Measurements from ENCODE around the gene CADM1. TPM values are rescaled to one million over a fixed set of nuclear protein-coding genes. Genes with fewer than 3 reads are reported as not detected.

The CADM1 gene
- total and polyA plus RNA-seq, 10 donors, result 1.4 to 18.8 (median 10.4) TPM

- DNase-seq, result no peak
- Histone ChIP-seq H3K4me3 (no peak overlapping the region), H3K4me1 (peaks cover 0 to 3% (median 0%) of the 10 kb centered on the region in 6 donors), H3K9me3 (no peaks in the 10 kb centered on the region), H3K27me3 (replicated peaks in 1 of 7) (no peaks in the 10 kb centered on the region), H3K27ac (peak overlapping the region in 1 of 8 donors; percentile 1), H3K36me3 (no peaks in the 10 kb centered on the region)
- TF ChIP-seq CTCF (IDR thresholded peaks at IDR 0.05 in 8 of 11, conservative IDR thresholded peaks at IDR 0.05 in 3 of 11), result no peak
- no peak for TF ChIP-seq POLR2A (IDR thresholded peaks at IDR 0.05)
- TF ChIP-seq POLR2AphosphoS5 (IDR thresholded peaks at IDR 0.05), result no peak
- WGBS, 5 donors, result 78 to 88% (median 86%) methylated on average over 6 of the region's 6 CpGs
- intact Hi-C loops (cut with DNase I; ENCODE audit: low total_unique reads), result no loop called here
Observed at GRCh38 chr11:115220423-115220822, 283.8 kb downstream of the CADM1 start.

GRCh38 chr11:115219376-115219775, 284.8 kb downstream of the CADM1 start:
- 46 to 59% (median 52%) methylated on average over 3 of the region's 3 CpGs for WGBS, 5 donors
- Histone ChIP-seq H3K9me3 (no peaks in the 10 kb centered on the region), H3K27me3 (replicated peaks in 1 of 7) (no peaks in the 10 kb centered on the region), H3K27ac (no peak overlapping the region), H3K36me3 (no peaks in the 10 kb centered on the region), H3K4me1 (peaks cover 0 to 3% (median 0%) of the 10 kb centered on the region in 6 donors), H3K4me3 (no peak overlapping the region)
- intact Hi-C loops (cut with DNase I; ENCODE audit: low total_unique reads), result no loop called here
- TF ChIP-seq CTCF (IDR thresholded peaks at IDR 0.05 in 8 of 11, conservative IDR thresholded peaks at IDR 0.05 in 3 of 11) (no peak), POLR2AphosphoS5 (IDR thresholded peaks at IDR 0.05) (no peak), POLR2A (IDR thresholded peaks at IDR 0.05) (no peak)
- no peak for DNase-seq

GRCh38 chr11:115217726-115218311, 286.4 kb downstream of the CADM1 start:
- no peak for DNase-seq
- no peak overlapping the region for H3K4me3 ChIP-seq
- no peaks in the 10 kb centered on the region for H3K4me1 ChIP-seq
- intact Hi-C loops (cut with DNase I; ENCODE audit: low total_unique reads), result no loop called here
- 76 to 84% (median 80%) methylated on average over 8 of the region's 8 CpGs for WGBS, 5 donors
- H3K27ac ChIP-seq, result no peak overlapping the region
- no peaks in the 10 kb centered on the region for H3K36me3 ChIP-seq
- H3K27me3 ChIP-seq (replicated peaks in 1 of 7), result no peaks in the 10 kb centered on the region
- TF ChIP-seq POLR2AphosphoS5 (IDR thresholded peaks at IDR 0.05) (no peak), CTCF (IDR thresholded peaks at IDR 0.05 in 8 of 11, conservative IDR thresholded peaks at IDR 0.05 in 3 of 11) (no peak), POLR2A (IDR thresholded peaks at IDR 0.05) (no peak)
- no peaks in the 10 kb centered on the region for H3K9me3 ChIP-seq

- DNase-seq, result no peak
- Histone ChIP-seq H3K4me3 (no peak overlapping the region), H3K36me3 (no peaks in the 10 kb centered on the region), H3K27ac (no peak overlapping the region), H3K4me1 (no peaks in the 10 kb centered on the region), H3K27me3 (replicated peaks in 1 of 7) (no peaks in the 10 kb centered on the region), H3K9me3 (no peaks in the 10 kb centered on the region)
- WGBS, 5 donors, result 78 to 85% (median 83%) methylated on average over 11 of the region's 11 CpGs
- TF ChIP-seq POLR2AphosphoS5 (IDR thresholded peaks at IDR 0.05) (no peak), CTCF (IDR thresholded peaks at IDR 0.05 in 8 of 11, conservative IDR thresholded peaks at IDR 0.05 in 3 of 11) (no peak), POLR2A (IDR thresholded peaks at IDR 0.05) (no peak)
- intact Hi-C loops (cut with DNase I; ENCODE audit: low total_unique reads), result no loop called here
Observed at GRCh38 chr11:115215694-115216617, 288.3 kb downstream of the CADM1 start.
